Right atrium auricular region (tissue), 2 donors: ENCODE results near the gene ZNF273. TPM values are rescaled to one million over a fixed set of nuclear protein-coding genes. Genes with fewer than 3 reads are reported as not detected.

Experiments
- DNase-seq: peaks from one replicate; pipeline ENCODE4 v3.0.0-alpha.2; 2019; ENCODE audit warnings: low spot score
- H3K27ac ChIP-seq, 2 donors: fragments of 200-600 bp; sonication (generic); 1 replicate in 1 of 2; 2 replicates in 1 of 2; pipeline ENCODE4 v1.5.1; 2016 to 2019
- H3K27me3 ChIP-seq, 2 donors: fragments of 200-600 bp; sonication (generic); one replicate each; pipeline versions ENCODE4 v1.5.1 to v1.6.0; 2017 to 2019
- H3K36me3 ChIP-seq: fragments of 200-600 bp; sonication (generic); one replicate; pipeline ENCODE4 v1.5.1; 2016
- H3K4me1 ChIP-seq, 2 donors: fragments of 200-600 bp; sonication (generic); one replicate each; pipeline versions ENCODE4 v1.5.1 to v1.6.0; 2017 to 2019
- H3K4me3 ChIP-seq, 2 donors: fragments of 200-600 bp; sonication (generic); 1 replicate in 1 of 2; 2 replicates in 1 of 2; pipeline ENCODE4 v1.5.1; 2017 to 2019; ENCODE audit warnings: mild to moderate bottlenecking in 1 of 2, moderate library complexity in 1 of 2
- H3K9me3 ChIP-seq, 2 donors: fragments of 200-600 bp; sonication (generic); one replicate each; pipeline ENCODE4 v1.5.1; 2019
- total RNA-seq, 2 donors: library from RNA; depleted of rRNA; stranded (reverse); fragments of >200 nt; gene quantifications; one replicate each; pipeline ENCODE4 v1.1.0, GENCODE V29; 2016
- TF ChIP-seq, protein P1 (sequence below), 2 donors: fragments of 200-600 bp; sonication (generic); IDR thresholded peaks; one replicate each; pipeline ENCODE4 v1.5.1; 2019; ENCODE audit warnings: antibody characterized with exemption in 2 of 2

ZNF273 gene
- total RNA-seq, 2 donors from 2014 or later = 1.1 to 1.6 TPM

GRCh38 chr7:64878684-64879083 is 24.4 kb upstream of the ZNF273 start:
- Histone ChIP-seq H3K27me3 (no peaks in the 10 kb centered on the region), H3K4me1 (peaks cover 0 to 16% of the 10 kb centered on the region in 2 donors), H3K9me3 (no peaks in the 10 kb centered on the region), H3K4me3 (no peak overlapping the region), H3K36me3 (no peaks in the 10 kb centered on the region), H3K27ac (no peak overlapping the region)
- DNase-seq = no peak
- TF ChIP-seq, protein P1, sequence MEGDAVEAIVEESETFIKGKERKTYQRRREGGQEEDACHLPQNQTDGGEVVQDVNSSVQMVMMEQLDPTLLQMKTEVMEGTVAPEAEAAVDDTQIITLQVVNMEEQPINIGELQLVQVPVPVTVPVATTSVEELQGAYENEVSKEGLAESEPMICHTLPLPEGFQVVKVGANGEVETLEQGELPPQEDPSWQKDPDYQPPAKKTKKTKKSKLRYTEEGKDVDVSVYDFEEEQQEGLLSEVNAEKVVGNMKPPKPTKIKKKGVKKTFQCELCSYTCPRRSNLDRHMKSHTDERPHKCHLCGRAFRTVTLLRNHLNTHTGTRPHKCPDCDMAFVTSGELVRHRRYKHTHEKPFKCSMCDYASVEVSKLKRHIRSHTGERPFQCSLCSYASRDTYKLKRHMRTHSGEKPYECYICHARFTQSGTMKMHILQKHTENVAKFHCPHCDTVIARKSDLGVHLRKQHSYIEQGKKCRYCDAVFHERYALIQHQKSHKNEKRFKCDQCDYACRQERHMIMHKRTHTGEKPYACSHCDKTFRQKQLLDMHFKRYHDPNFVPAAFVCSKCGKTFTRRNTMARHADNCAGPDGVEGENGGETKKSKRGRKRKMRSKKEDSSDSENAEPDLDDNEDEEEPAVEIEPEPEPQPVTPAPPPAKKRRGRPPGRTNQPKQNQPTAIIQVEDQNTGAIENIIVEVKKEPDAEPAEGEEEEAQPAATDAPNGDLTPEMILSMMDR (IDR thresholded peaks at IDR 0.05) = no peak

- TF ChIP-seq, protein P1 (IDR thresholded peaks at IDR 0.05) = no peak
- H3K27me3 ChIP-seq = no peaks in the 10 kb centered on the region
- peak; percentile 38 for DNase-seq
- H3K4me1 ChIP-seq = peaks cover 0 to 16% of the 10 kb centered on the region in 2 donors
- no peak overlapping the region for H3K4me3 ChIP-seq
- no peak overlapping the region for H3K27ac ChIP-seq
- no peaks in the 10 kb centered on the region for H3K9me3 ChIP-seq
- H3K36me3 ChIP-seq = no peaks in the 10 kb centered on the region
Observed at GRCh38 chr7:64879086-64879730, 23.9 kb upstream of the ZNF273 start.

GRCh38 chr7:64879800-64880199 is 23.3 kb upstream of the ZNF273 start:
- DNase-seq = peak; percentile 47
- Histone ChIP-seq H3K36me3 (no peaks in the 10 kb centered on the region), H3K4me1 (peaks cover 0 to 16% of the 10 kb centered on the region in 2 donors), H3K4me3 (no peak overlapping the region), H3K27ac (no peak overlapping the region), H3K9me3 (no peaks in the 10 kb centered on the region), H3K27me3 (no peaks in the 10 kb centered on the region)
- TF ChIP-seq, protein P1 (IDR thresholded peaks at IDR 0.05) = no peak

- Histone ChIP-seq H3K9me3 (no peaks in the 10 kb centered on the region), H3K27ac (no peak overlapping the region), H3K27me3 (no peaks in the 10 kb centered on the region), H3K4me1 (peaks cover 0 to 16% of the 10 kb centered on the region in 2 donors), H3K36me3 (no peaks in the 10 kb centered on the region), H3K4me3 (no peak overlapping the region)
- DNase-seq = peak; percentile 43
- TF ChIP-seq, protein P1 (IDR thresholded peaks at IDR 0.05) = no peak
Observed at GRCh38 chr7:64880322-64881297, 22.5 kb upstream of the ZNF273 start.

- peak overlapping the region in 1 of 2 donors; percentile 43 for H3K27ac ChIP-seq
- no peaks in the 10 kb centered on the region for H3K36me3 ChIP-seq
- peak overlapping the region; percentile 37 to 56 for H3K4me3 ChIP-seq
- TF ChIP-seq, protein P1 (IDR thresholded peaks at IDR 0.05) = no peak
- H3K9me3 ChIP-seq = no peaks in the 10 kb centered on the region
- H3K27me3 ChIP-seq = no peaks in the 10 kb centered on the region
- peaks cover 0 to 16% of the 10 kb centered on the region in 2 donors for H3K4me1 ChIP-seq
- peak; percentile 42 for DNase-seq
Observed at GRCh38 chr7:64881461-64882287, 21.4 kb upstream of the ZNF273 start.
